Loucy (cell line): ENCODE results near the gene CIBAR2.

Experiments
- CTCF ChIP-seq: fragments of 200-600 bp; sonication (generic); conservative IDR thresholded peaks from 2 replicates; pipeline ENCODE4 v1.5.1; 2014; ENCODE audit warnings: mild to moderate bottlenecking, antibody characterized with exemption, low read length
- EZH2phosphoT487 ChIP-seq: fragments of 200-600 bp; IDR thresholded peaks from 2 replicates; pipeline ENCODE4 v1.6.1; 2018; ENCODE audit warnings: antibody characterized with exemption, mild to moderate bottlenecking, moderate library complexity, borderline replicate concordance

- TF ChIP-seq CTCF (no peak), EZH2phosphoT487 (no peak)
Observed at GRCh38 chr16:85068746-85069145, 43.5 kb downstream of the CIBAR2 start.
